CD14-positive monocyte (primary cell): ENCODE measurements around the gene SPANXN5. TPM values are rescaled to one million over a fixed set of nuclear protein-coding genes. Genes with fewer than 3 reads are reported as not detected.
"Not testable (repeated sequence)": the region's sequence is repeated elsewhere in the genome, so short reads cannot be mapped to it uniquely, and the experiment has no call there.

Experiments
- DNase-seq, 3 donors: peaks; one replicate each; pipeline ENCODE4 v3.0.0-alpha.2; 2011 to 2022
- H2AFZ ChIP-seq: 2 replicates; pipeline ENCODE4 v1.6.0; 2012; ENCODE audit warnings: mild to moderate bottlenecking, low read depth, low read length, inconsistent platforms; ENCODE audit not compliant: insufficient read depth, poor library complexity, severe bottlenecking
- H3K27ac ChIP-seq, 2 donors: 1 replicate in 1 of 2; 2 replicates in 1 of 2; pipeline ENCODE4 v1.5.1; 2012 to 2013; ENCODE audit warnings: low read length in 2 of 2, control low read depth in 1 of 2, inconsistent platforms in 1 of 2, low read depth in 1 of 2, mild to moderate bottlenecking in 1 of 2
- H3K27me3 ChIP-seq, 2 donors: one replicate each; pipeline versions ENCODE4 v1.6.0 to v1.6.1; 2011 to 2013; ENCODE audit warnings: low read length in 2 of 2; ENCODE audit not compliant: control insufficient read depth in 2 of 2, insufficient read depth in 2 of 2
- H3K36me3 ChIP-seq, 2 donors: replicated peaks in 1 of 2; 1 replicate in 1 of 2; 2 replicates in 1 of 2; pipeline versions ENCODE4 v1.5.1 to v1.6.1; 2012 to 2013; ENCODE audit warnings: low read length in 2 of 2, control low read depth in 1 of 2, inconsistent platforms in 1 of 2, mild to moderate bottlenecking in 1 of 2; ENCODE audit not compliant: insufficient read depth in 2 of 2, control insufficient read depth in 1 of 2
- H3K4me1 ChIP-seq, 2 donors: 1 replicate in 1 of 2; 2 replicates in 1 of 2; pipeline versions ENCODE4 v1.5.1 to v1.6.1; 2012 to 2013; ENCODE audit warnings: low read length in 2 of 2, control low read depth in 1 of 2, inconsistent platforms in 1 of 2, mild to moderate bottlenecking in 1 of 2, moderate library complexity in 1 of 2; ENCODE audit not compliant: insufficient read depth in 2 of 2, control insufficient read depth in 1 of 2
- H3K4me2 ChIP-seq: replicated peaks from 2 replicates; pipeline ENCODE3; 2012; ENCODE audit warnings: low read length, moderate library complexity, mild to moderate bottlenecking; ENCODE audit not compliant: poor library complexity, severe bottlenecking; ENCODE audit errors: extremely low read depth
- H3K4me3 ChIP-seq, 3 experiments: fragments of 200-600 bp in 1 of 3; sonication (generic) in 1 of 3; replicated peaks in 1 of 3; 1 replicate in 2 of 3; 2 replicates in 1 of 3; pipeline ENCODE4 v1.5.1; 2011 to 2013; ENCODE audit warnings: low read length in 3 of 3, mild to moderate bottlenecking in 3 of 3, control low read depth in 2 of 3, low read depth in 2 of 3, inconsistent platforms in 1 of 3, moderate library complexity in 1 of 3
- H3K79me2 ChIP-seq: 2 replicates; pipeline ENCODE4 v1.6.0; 2012; ENCODE audit warnings: mild to moderate bottlenecking, control low read depth, inconsistent platforms, low read length, moderate library complexity; ENCODE audit not compliant: insufficient read depth
- H3K9ac ChIP-seq: 2 replicates; pipeline ENCODE4 v1.6.0; 2017; ENCODE audit warnings: low read length, mild to moderate bottlenecking; ENCODE audit not compliant: insufficient read depth, poor library complexity, severe bottlenecking
- H3K9me3 ChIP-seq, 2 donors: replicated peaks in 1 of 2; 1 replicate in 1 of 2; 2 replicates in 1 of 2; pipeline versions ENCODE4 v1.5.1 to v1.6.1; 2012 to 2013; ENCODE audit warnings: low read length in 2 of 2, control low read depth in 1 of 2; ENCODE audit not compliant: control insufficient read depth in 1 of 2, insufficient read depth in 1 of 2
- H4K20me1 ChIP-seq: 2 replicates; pipeline ENCODE4 v1.6.0; 2012; ENCODE audit warnings: mild to moderate bottlenecking, low read length, control low read depth, moderate library complexity; ENCODE audit not compliant: insufficient read depth
- H3K27ac Mint-ChIP-seq, 7 donors: one replicate each; pipeline ENCODE4 v1.8.0; 2020; ENCODE audit warnings: mild to moderate bottlenecking in 7 of 7, mixed read lengths in 7 of 7, moderate library complexity in 6 of 7, inconsistent platforms in 2 of 7
- H3K27me3 Mint-ChIP-seq, 3 donors: one replicate each; pipeline ENCODE4 v1.8.0; 2021 to 2022; ENCODE audit warnings: low read depth in 3 of 3, mild to moderate bottlenecking in 3 of 3, mixed read lengths in 3 of 3, moderate library complexity in 3 of 3, inconsistent platforms in 1 of 3
- H3K36me3 Mint-ChIP-seq, 2 donors: one replicate each; pipeline ENCODE4 v1.8.0; 2020; ENCODE audit warnings: mixed read lengths in 2 of 2, inconsistent platforms in 1 of 2, mild to moderate bottlenecking in 1 of 2
- H3K4me1 Mint-ChIP-seq: one replicate; pipeline ENCODE4 v1.8.0; 2020; ENCODE audit warnings: mild to moderate bottlenecking, mixed read lengths
- H3K4me3 Mint-ChIP-seq, 2 donors: one replicate each; pipeline ENCODE4 v1.8.0; 2020; ENCODE audit warnings: mild to moderate bottlenecking in 2 of 2, mixed read lengths in 2 of 2, moderate library complexity in 1 of 2
- H3K9me3 Mint-ChIP-seq, 7 donors: one replicate each; pipeline ENCODE4 v1.8.0; 2020 to 2022; ENCODE audit warnings: mixed read lengths in 7 of 7, mild to moderate bottlenecking in 6 of 7, moderate library complexity in 6 of 7, inconsistent platforms in 2 of 7
- WGBS: methylation state at CpG from one replicate; pipeline ENCODE4 v1.1.5; 2013; ENCODE audit warnings: missing lambda C conversion rate; ENCODE audit not compliant: insufficient coverage; 5-methylcytosine and 5-hydroxymethylcytosine counted together
- intact Hi-C, 2 donors: fragments of 100-400 bp; cut with micrococcal nuclease; formaldehyde crosslinking; loops; one replicate each; pipeline versions ENCODE4 v1.15.0 to v1.15.1; 2023
- polyA plus RNA-seq, 3 donors: library from polyadenylated mRNA; depleted of rRNA in 1 of 3; unstranded in 2 of 3; stranded (reverse) in 1 of 3; fragments of 300-500 nt in 2 of 3; fragments of >200 nt in 1 of 3; fragmentation: Illumina TruSeq in 2 of 3; gene quantifications; 1 replicate in 2 of 3; 2 replicates in 1 of 3; pipeline ENCODE4 v1.2.3, GENCODE V29; 2012 to 2021
- TF ChIP-seq, protein P1 (sequence below): fragments of 200-600 bp; IDR thresholded peaks from one replicate; pipeline ENCODE4 v1.8.0; 2022; ENCODE audit warnings: antibody characterized with exemption, mild to moderate bottlenecking

The SPANXN5 gene
- polyA plus RNA-seq, 3 donors, result not detected

DNA sequence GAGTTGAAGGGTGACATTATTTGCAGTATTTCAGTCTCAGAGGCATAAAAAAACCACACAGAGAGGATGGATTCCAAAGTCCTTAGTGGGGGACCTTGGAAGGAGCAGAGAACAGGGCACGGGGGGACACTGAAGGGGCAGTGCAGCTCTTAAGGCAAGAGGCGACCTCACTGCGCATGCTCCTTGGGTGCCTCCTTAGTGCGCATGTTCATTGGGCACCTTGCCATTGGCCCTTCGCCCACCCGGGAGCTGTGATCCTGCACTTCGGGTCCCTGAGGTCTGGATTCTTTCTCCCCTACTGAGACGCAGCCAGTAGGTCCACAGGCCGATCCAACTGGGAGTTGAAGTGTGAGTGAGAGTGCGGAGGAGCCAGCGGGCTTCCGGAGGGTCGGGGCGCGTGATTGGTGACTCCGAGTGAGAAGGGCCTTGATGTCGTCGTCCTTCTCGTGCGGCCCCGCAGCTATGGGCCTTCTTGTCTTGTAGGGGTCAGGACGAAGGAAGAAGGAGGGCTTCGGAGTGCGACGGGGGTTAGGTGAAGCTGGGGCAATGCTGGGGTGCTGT lies 13.9 kb upstream of the SPANXN5 start, which contains the start of gene XAGE5:
Gene XAGE5, plus strand, starts transcription at position 223 of the 561 bp plus-strand sequence. CDS start 1,280 bp downstream, outside the sequence.
- Histone ChIP-seq H3K79me2 (no peaks in the 10 kb centered on the region), H3K27ac (no peak within 1 kb of the TSS), H4K20me1 (no peaks in the 10 kb centered on the region), H3K4me2 (no peak within 1 kb of the TSS), H3K4me3 (no peak within 1 kb of the TSS), H3K4me1 (no peaks in the 10 kb centered on the region), H3K27me3 (no peaks in the 10 kb centered on the region), H3K9ac (no peak within 1 kb of the TSS), H3K9me3 (no peaks in the 10 kb centered on the region), H3K36me3 (no peaks in the 10 kb centered on the region), H2AFZ (no peak within 1 kb of the TSS)
- DNase-seq, result no peak
- Mint-ChIP-seq H3K36me3 (no peaks in the 10 kb centered on the region), H3K27ac (no peak within 1 kb of the TSS), H3K4me1 (no peaks in the 10 kb centered on the region), H3K27me3 (peaks cover 0 to 14% (median 6%) of the 10 kb centered on the region in 3 donors), H3K4me3 (no peak within 1 kb of the TSS), H3K9me3 (peaks cover 0 to 8% (median 3%) of the 10 kb centered on the region in 7 donors)
- 100% methylated on average over 2 of the region's 25 CpGs for WGBS
- intact Hi-C loops, result no loop called here
- TF ChIP-seq, protein P1, sequence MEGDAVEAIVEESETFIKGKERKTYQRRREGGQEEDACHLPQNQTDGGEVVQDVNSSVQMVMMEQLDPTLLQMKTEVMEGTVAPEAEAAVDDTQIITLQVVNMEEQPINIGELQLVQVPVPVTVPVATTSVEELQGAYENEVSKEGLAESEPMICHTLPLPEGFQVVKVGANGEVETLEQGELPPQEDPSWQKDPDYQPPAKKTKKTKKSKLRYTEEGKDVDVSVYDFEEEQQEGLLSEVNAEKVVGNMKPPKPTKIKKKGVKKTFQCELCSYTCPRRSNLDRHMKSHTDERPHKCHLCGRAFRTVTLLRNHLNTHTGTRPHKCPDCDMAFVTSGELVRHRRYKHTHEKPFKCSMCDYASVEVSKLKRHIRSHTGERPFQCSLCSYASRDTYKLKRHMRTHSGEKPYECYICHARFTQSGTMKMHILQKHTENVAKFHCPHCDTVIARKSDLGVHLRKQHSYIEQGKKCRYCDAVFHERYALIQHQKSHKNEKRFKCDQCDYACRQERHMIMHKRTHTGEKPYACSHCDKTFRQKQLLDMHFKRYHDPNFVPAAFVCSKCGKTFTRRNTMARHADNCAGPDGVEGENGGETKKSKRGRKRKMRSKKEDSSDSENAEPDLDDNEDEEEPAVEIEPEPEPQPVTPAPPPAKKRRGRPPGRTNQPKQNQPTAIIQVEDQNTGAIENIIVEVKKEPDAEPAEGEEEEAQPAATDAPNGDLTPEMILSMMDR, result no peak

DNA sequence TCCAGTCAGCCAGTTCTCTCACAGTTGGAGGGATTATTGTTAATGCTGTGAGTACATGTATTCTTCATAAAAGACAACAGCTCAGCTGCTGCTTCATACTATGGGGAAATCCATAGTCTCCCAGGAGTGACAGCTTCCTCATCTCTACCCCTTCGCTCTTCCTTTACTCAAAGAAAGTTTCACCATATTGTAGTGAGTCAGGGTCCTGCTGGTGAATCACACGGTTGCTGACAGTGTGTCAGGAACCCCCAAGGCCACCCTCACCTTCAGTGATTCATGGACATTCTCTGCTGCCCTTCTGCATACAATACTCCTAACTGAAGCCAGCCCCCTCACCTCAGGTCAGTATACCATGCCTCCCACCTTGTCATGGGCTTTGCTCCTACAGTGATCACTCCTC lies 7.6 kb upstream of the SPANXN5 start:
- H3K79me2 ChIP-seq, H3K9me3 ChIP-seq, H3K27ac Mint-ChIP-seq, H3K36me3 ChIP-seq, H3K4me2 ChIP-seq, H4K20me1 ChIP-seq, H3K4me3 Mint-ChIP-seq, H3K36me3 Mint-ChIP-seq, H3K4me1 Mint-ChIP-seq, H3K4me1 ChIP-seq, H3K27me3 Mint-ChIP-seq, H2AFZ ChIP-seq, H3K27ac ChIP-seq, H3K27me3 ChIP-seq, intact Hi-C loops, H3K9me3 Mint-ChIP-seq, DNase-seq, H3K4me3 ChIP-seq, H3K9ac ChIP-seq: not testable (repeated sequence)
- no CpG with 5 or more reads among the region's 2 CpGs for WGBS

GRCh38 chrX:52773504-52773903 lies 23.7 kb downstream of the SPANXN5 start:
- intact Hi-C loops, H3K4me3 ChIP-seq: not testable (repeated sequence)

DNA sequence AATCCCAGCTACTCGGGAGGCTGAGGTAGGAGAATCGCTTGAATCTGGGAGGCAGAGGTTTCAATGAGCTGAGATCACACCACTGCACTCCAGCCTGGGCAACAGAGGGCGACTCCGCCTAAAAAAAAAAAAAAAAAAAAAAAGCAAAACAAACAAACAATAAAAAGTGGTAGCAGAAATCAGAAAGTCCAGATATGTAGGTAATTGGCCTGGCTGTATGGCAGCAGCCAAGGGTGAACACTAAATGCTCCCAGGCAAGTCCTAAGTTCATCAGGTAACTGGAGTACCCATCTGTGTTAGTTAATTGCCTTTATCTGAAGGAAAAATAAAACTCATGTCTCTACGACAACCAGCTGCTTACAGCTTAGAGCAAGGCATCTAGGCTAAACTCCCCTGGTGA lies 31.2 kb downstream of the SPANXN5 start:
- H3K27ac Mint-ChIP-seq, H3K4me1 ChIP-seq, H3K9me3 ChIP-seq, H3K79me2 ChIP-seq, H3K4me2 ChIP-seq, H3K27me3 Mint-ChIP-seq, H3K27me3 ChIP-seq, H2AFZ ChIP-seq, intact Hi-C loops, H3K4me1 Mint-ChIP-seq, H3K9me3 Mint-ChIP-seq, H4K20me1 ChIP-seq, DNase-seq, H3K4me3 ChIP-seq, H3K36me3 Mint-ChIP-seq, H3K27ac ChIP-seq, H3K9ac ChIP-seq, H3K4me3 Mint-ChIP-seq, H3K36me3 ChIP-seq: not testable (repeated sequence)
- no CpG with 5 or more reads among the region's 5 CpGs for WGBS

More at GRCh38 chrX:52773504-52773903, 23.7 kb downstream of the SPANXN5 start:
- not testable (repeated sequence) for H3K27ac Mint-ChIP-seq, H3K4me3 Mint-ChIP-seq, H3K9ac ChIP-seq, H3K27me3 ChIP-seq, H3K36me3 ChIP-seq, H3K27ac ChIP-seq, H3K36me3 Mint-ChIP-seq, H3K4me1 Mint-ChIP-seq, H2AFZ ChIP-seq, DNase-seq, H3K4me2 ChIP-seq, H3K79me2 ChIP-seq, H3K9me3 Mint-ChIP-seq, H3K9me3 ChIP-seq, H3K27me3 Mint-ChIP-seq, H3K4me1 ChIP-seq, H4K20me1 ChIP-seq
- no CpG with 5 or more reads among the region's 11 CpGs for WGBS
